Suprapubic skin (tissue), 4 donors: ENCODE results near the gene SLC37A1. TPM values are rescaled to one million over a fixed set of nuclear protein-coding genes. Genes with fewer than 3 reads are reported as not detected.
A peak's percentile ranks its signal among the peaks of the same experiment; 100 is the strongest.

Experiments
- DNase-seq, 2 donors: peaks; one replicate each; pipeline ENCODE4 v3.0.0-alpha.2; 2019; ENCODE audit warnings: low spot score in 2 of 2
- H3K27ac ChIP-seq: fragments of 200-600 bp; sonication (generic); one replicate; pipeline ENCODE4 v1.5.1; 2019
- H3K27me3 ChIP-seq: fragments of 200-600 bp; sonication (generic); one replicate; pipeline ENCODE4 v1.5.1; 2019
- H3K36me3 ChIP-seq: fragments of 200-600 bp; sonication (generic); one replicate; pipeline ENCODE4 v1.5.1; 2019
- H3K4me1 ChIP-seq: fragments of 200-600 bp; sonication (generic); one replicate; pipeline ENCODE4 v1.5.1; 2019
- H3K4me3 ChIP-seq: fragments of 200-600 bp; sonication (generic); one replicate; pipeline ENCODE4 v1.5.1; 2019; ENCODE audit warnings: mild to moderate bottlenecking
- H3K9me3 ChIP-seq: fragments of 200-600 bp; sonication (generic); one replicate; pipeline ENCODE4 v1.5.1; 2019
- CTCF ChIP-seq, 2 donors: fragments of 200-600 bp in 1 of 2; fragments of 450-650 bp in 1 of 2; sonication (generic) in 1 of 2; IDR thresholded peaks; one replicate each; pipeline ENCODE4 v1.5.1; 2016 to 2019; ENCODE audit warnings: antibody characterized with exemption in 2 of 2, mild to moderate bottlenecking in 1 of 2, moderate library complexity in 1 of 2
- EP300 ChIP-seq: sonication (generic); formaldehyde crosslinking; IDR thresholded peaks from one replicate; pipeline ENCODE4 v1.6.1; 2017; ENCODE audit warnings: antibody characterized with exemption
- POLR2A ChIP-seq, 2 donors: fragments of 450-650 bp; IDR thresholded peaks; one replicate each; pipeline ENCODE4 v1.6.1; 2017; ENCODE audit warnings: antibody characterized with exemption in 2 of 2, mild to moderate bottlenecking in 2 of 2, moderate library complexity in 2 of 2
- POLR2AphosphoS5 ChIP-seq, 3 donors: sonication (generic); formaldehyde crosslinking; IDR thresholded peaks; one replicate each; pipeline ENCODE4 v1.6.1; 2017; ENCODE audit warnings: antibody characterized with exemption in 3 of 3
- WGBS: methylation state at CpG from one replicate; pipeline ENCODE4 v1.1.5; 2018; 5-methylcytosine and 5-hydroxymethylcytosine counted together
- total RNA-seq, 4 donors: library from RNA; depleted of rRNA; stranded (reverse); fragments of >200 nt; gene quantifications; one replicate each; pipeline ENCODE4 v1.1.0, GENCODE V29; 2016

Gene SLC37A1
- total RNA-seq, 4 donors from 2014 or later, result 10.2 to 23.1 (median 19.6) TPM

- H3K4me1 ChIP-seq, result peaks cover 3% of the 10 kb centered on the region
- H3K36me3 ChIP-seq, result peaks cover 46% of the 10 kb centered on the region
- TF ChIP-seq CTCF (IDR thresholded peaks at IDR 0.05) (no peak), POLR2A (IDR thresholded peaks at IDR 0.05) (no peak), POLR2AphosphoS5 (IDR thresholded peaks at IDR 0.05) (no peak), EP300 (no peak)
- WGBS, result 95% methylated on average over 6 of the region's 6 CpGs
- no peak overlapping the region for H3K27ac ChIP-seq
- no peak overlapping the region for H3K4me3 ChIP-seq
- H3K9me3 ChIP-seq, result no peaks in the 10 kb centered on the region
- DNase-seq, result no peak
- no peaks in the 10 kb centered on the region for H3K27me3 ChIP-seq
Observed at GRCh38 chr21:42558368-42558767, 44.7 kb downstream of the SLC37A1 start.

GRCh38 chr21:42558846-42559245, 45.2 kb downstream of the SLC37A1 start:
- TF ChIP-seq POLR2A (IDR thresholded peaks at IDR 0.05) (no peak), EP300 (no peak), CTCF (IDR thresholded peaks at IDR 0.05) (no peak), POLR2AphosphoS5 (IDR thresholded peaks at IDR 0.05) (no peak)
- H3K4me1 ChIP-seq, result peaks cover 3% of the 10 kb centered on the region
- H3K4me3 ChIP-seq, result no peak overlapping the region
- DNase-seq, result peak; percentile 33 to 72
- WGBS, result 86% methylated on average over 12 of the region's 15 CpGs
- peaks cover 48% of the 10 kb centered on the region for H3K36me3 ChIP-seq
- no peak overlapping the region for H3K27ac ChIP-seq
- no peaks in the 10 kb centered on the region for H3K9me3 ChIP-seq
- H3K27me3 ChIP-seq, result no peaks in the 10 kb centered on the region

- 89% methylated on average over 13 of the region's 13 CpGs for WGBS
- Histone ChIP-seq H3K36me3 (peaks cover 47% of the 10 kb centered on the region), H3K9me3 (no peaks in the 10 kb centered on the region), H3K4me1 (peaks cover 3% of the 10 kb centered on the region), H3K27ac (no peak overlapping the region), H3K27me3 (no peaks in the 10 kb centered on the region), H3K4me3 (no peak overlapping the region)
- TF ChIP-seq POLR2A (IDR thresholded peaks at IDR 0.05) (no peak), CTCF (IDR thresholded peaks at IDR 0.05) (no peak), POLR2AphosphoS5 (IDR thresholded peaks at IDR 0.05) (no peak), EP300 (no peak)
- peak; percentile 31 to 57 for DNase-seq
Observed at GRCh38 chr21:42559326-42559725, 45.7 kb downstream of the SLC37A1 start.

- Histone ChIP-seq H3K4me3 (no peak overlapping the region), H3K27ac (no peak overlapping the region), H3K27me3 (no peaks in the 10 kb centered on the region), H3K36me3 (peaks cover 47% of the 10 kb centered on the region), H3K4me1 (no peaks in the 10 kb centered on the region), H3K9me3 (no peaks in the 10 kb centered on the region)
- 94% methylated on average over 8 of the region's 8 CpGs for WGBS
- no peak for TF ChIP-seq CTCF (IDR thresholded peaks at IDR 0.05)
- no peak for TF ChIP-seq POLR2AphosphoS5 (IDR thresholded peaks at IDR 0.05)
- TF ChIP-seq EP300, result no peak
- TF ChIP-seq POLR2A (IDR thresholded peaks at IDR 0.05), result no peak
- DNase-seq, result peak; percentile 29 to 66
Observed at GRCh38 chr21:42560517-42561179, 47.0 kb downstream of the SLC37A1 start.

- 72% methylated on average over 22 of the region's 23 CpGs for WGBS
- Histone ChIP-seq H3K9me3 (no peaks in the 10 kb centered on the region), H3K4me3 (no peak overlapping the region), H3K27me3 (no peaks in the 10 kb centered on the region), H3K4me1 (no peaks in the 10 kb centered on the region), H3K27ac (no peak overlapping the region), H3K36me3 (peaks cover 47% of the 10 kb centered on the region)
- DNase-seq, result peak; percentile 44 to 65
- no peak for TF ChIP-seq EP300
- TF ChIP-seq POLR2A (IDR thresholded peaks at IDR 0.05), result no peak
- no peak for TF ChIP-seq POLR2AphosphoS5 (IDR thresholded peaks at IDR 0.05)
- TF ChIP-seq CTCF (IDR thresholded peaks at IDR 0.05), result no peak
Observed at GRCh38 chr21:42561762-42562650, 48.4 kb downstream of the SLC37A1 start.
